ENCODE data around the gene TBX4.

- TF ChIP-seq CTCF (IDR thresholded peaks at IDR 0.05; ENCODE audit: poor library complexity) (no peak), EZH2 (IDR thresholded peaks at IDR 0.05; ENCODE audit: borderline replicate concordance) (peak; percentile 42)
These were observed 49.0 kb upstream of the TBX4 start for GRCh38 chr17:61402978-61403800.
